Measurements from ENCODE around the gene TBC1D9B. TPM values are rescaled to one million over a fixed set of nuclear protein-coding genes. Genes with fewer than 3 reads are reported as not detected.

Gene TBC1D9B
- total RNA-seq, 6 experiments from 2014 or later: 64.6 to 90.7 (median 73.4) TPM

GRCh38 chr5:179879003-179879689, 28.6 kb downstream of the TBC1D9B start:
- Mint-ChIP-seq H3K36me3 (ENCODE audit: low read depth) (peaks cover 33% of the 10 kb centered on the region), H3K27me3 (ENCODE audit: insufficient read depth) (no peaks in the 10 kb centered on the region; the same call in 1 of the 2 replicates), H3K4me1 (ENCODE audit: low read depth) (no peaks in the 10 kb centered on the region; the same call in 1 of the 2 replicates), H3K4me3 (no peak overlapping the region), H3K9me3 (peaks cover 21% of the 10 kb centered on the region), H3K27ac (no peak overlapping the region)
- DNase-seq: no peak
- TF ChIP-seq CTCF (IDR thresholded peaks at IDR 0.05): no peak

- Mint-ChIP-seq H3K4me3 (no peak overlapping the region), H3K27me3 (ENCODE audit: insufficient read depth) (no peaks in the 10 kb centered on the region; the same call in 1 of the 2 replicates), H3K36me3 (ENCODE audit: low read depth) (peaks cover 25% of the 10 kb centered on the region), H3K27ac (no peak overlapping the region), H3K9me3 (peaks cover 14% of the 10 kb centered on the region), H3K4me1 (ENCODE audit: low read depth) (no peaks in the 10 kb centered on the region; the same call in 1 of the 2 replicates)
- no peak for TF ChIP-seq CTCF (IDR thresholded peaks at IDR 0.05)
- DNase-seq: no peak
Observed at GRCh38 chr5:179878222-179879002, 29.3 kb downstream of the TBC1D9B start.

GRCh38 chr5:179876610-179876952, 31.1 kb downstream of the TBC1D9B start:
- H3K4me3 Mint-ChIP-seq: no peak overlapping the region
- no peak for TF ChIP-seq CTCF (IDR thresholded peaks at IDR 0.05)
- no peak overlapping the region for H3K27ac Mint-ChIP-seq
- H3K36me3 Mint-ChIP-seq (ENCODE audit: low read depth): peaks cover 9% of the 10 kb centered on the region; the same call in 1 of the 2 replicates
- DNase-seq: no peak
- no peaks in the 10 kb centered on the region; the same call in 1 of the 2 replicates for H3K27me3 Mint-ChIP-seq (ENCODE audit: insufficient read depth)
- no peaks in the 10 kb centered on the region for H3K4me1 Mint-ChIP-seq (ENCODE audit: low read depth)
- no peaks in the 10 kb centered on the region for H3K9me3 Mint-ChIP-seq

- no peaks in the 10 kb centered on the region for H3K27me3 Mint-ChIP-seq (ENCODE audit: insufficient read depth)
Observed at GRCh38 chr5:179875741-179876609, 31.7 kb downstream of the TBC1D9B start.

More at GRCh38 chr5:179875741-179876609, 31.7 kb downstream of the TBC1D9B start:
- no peak for TF ChIP-seq CTCF (IDR thresholded peaks at IDR 0.05)
- Mint-ChIP-seq H3K36me3 (ENCODE audit: low read depth) (peaks cover 9% of the 10 kb centered on the region; the same call in 1 of the 2 replicates), H3K27ac (no peak overlapping the region), H3K4me1 (ENCODE audit: low read depth) (no peaks in the 10 kb centered on the region), H3K9me3 (no peaks in the 10 kb centered on the region), H3K4me3 (no peak overlapping the region)
- no peak for DNase-seq

Data from HFFc6 (cell line).